Neural progenitor cell (in vitro differentiated cells): ENCODE data around the gene MAST1. TPM values are rescaled to one million over a fixed set of nuclear protein-coding genes. Genes with fewer than 3 reads are reported as not detected.

ENCODE experiments used
- DNase-seq: peaks from one replicate; pipeline ENCODE4 v3.0.0-alpha.2; 2016; ENCODE audit warnings: low spot score
- H2AFZ ChIP-seq: fragments of 200-600 bp; sonication (generic); replicated peaks from 2 replicates; pipeline ENCODE4 v1.6.1; 2016; ENCODE audit warnings: antibody characterized with exemption
- H3F3A ChIP-seq: fragments of 200-600 bp; sonication (generic); 2 replicates; pipeline ENCODE4 v1.6.1; 2016; ENCODE audit warnings: antibody characterized with exemption, low read depth
- H3K27ac ChIP-seq: fragments of 200-600 bp; sonication (generic); 2 replicates; pipeline ENCODE4 v1.5.1; 2016; ENCODE audit warnings: mild to moderate bottlenecking
- H3K27me3 ChIP-seq: fragments of 200-600 bp; sonication (generic); 2 replicates; pipeline ENCODE4 v1.6.1; 2016; ENCODE audit warnings: mild to moderate bottlenecking, moderate library complexity
- H3K36me3 ChIP-seq: fragments of 200-600 bp; sonication (generic); 2 replicates; pipeline ENCODE4 v1.5.1; 2016
- H3K4me1 ChIP-seq: fragments of 200-600 bp; sonication (generic); 2 replicates; pipeline ENCODE4 v1.6.1; 2016; ENCODE audit warnings: mixed run types
- H3K4me2 ChIP-seq: fragments of 200-600 bp; sonication (generic); 2 replicates; pipeline ENCODE4 v1.6.1; 2016
- H3K4me3 ChIP-seq: fragments of 200-600 bp; sonication (generic); 2 replicates; pipeline ENCODE4 v1.5.1; 2016
- H3K79me2 ChIP-seq: fragments of 200-600 bp; sonication (generic); 2 replicates; pipeline ENCODE4 v1.6.1; 2016; ENCODE audit warnings: low read depth
- H3K9ac ChIP-seq: fragments of 200-600 bp; sonication (generic); 2 replicates; pipeline ENCODE4 v1.6.1; 2016
- H3K9me3 ChIP-seq: fragments of 200-600 bp; sonication (generic); 2 replicates; pipeline ENCODE4 v1.5.1; 2016; ENCODE audit warnings: low read depth
- H4K20me1 ChIP-seq: fragments of 200-600 bp; sonication (generic); 2 replicates; pipeline ENCODE4 v1.6.1; 2016; ENCODE audit warnings: low read depth
- H3K27ac Mint-ChIP-seq: 3 replicates; pipeline ENCODE4 v1.8.0; 2021; ENCODE audit warnings: mixed read lengths
- H3K27me3 Mint-ChIP-seq: 2 replicates; pipeline ENCODE4 v1.8.0; 2022; ENCODE audit warnings: low read depth, mild to moderate bottlenecking, inconsistent platforms, moderate library complexity, mixed read lengths; ENCODE audit not compliant: insufficient read depth
- H3K36me3 Mint-ChIP-seq: 3 replicates; pipeline ENCODE4 v1.8.0; 2021; ENCODE audit warnings: mixed read lengths
- H3K4me1 Mint-ChIP-seq: 3 replicates; pipeline ENCODE4 v1.8.0; 2021; ENCODE audit warnings: mixed read lengths
- H3K4me3 Mint-ChIP-seq: 3 replicates; pipeline ENCODE4 v1.8.0; 2021; ENCODE audit warnings: mild to moderate bottlenecking, moderate library complexity, mixed read lengths
- H3K9me3 Mint-ChIP-seq: 3 replicates; pipeline ENCODE4 v1.8.0; 2020; ENCODE audit warnings: mixed read lengths
- EZH2 ChIP-seq: fragments of 200-600 bp; sonication (generic); IDR thresholded peaks from 2 replicates; pipeline ENCODE4 v1.6.1; 2017; ENCODE audit warnings: antibody characterized with exemption, mild to moderate bottlenecking, moderate library complexity
- EZH2phosphoT487 ChIP-seq: fragments of 200-600 bp; sonication (generic); IDR thresholded peaks from 2 replicates; pipeline ENCODE4 v1.6.1; 2017; ENCODE audit warnings: antibody characterized with exemption
- total RNA-seq: library from RNA; depleted of rRNA; stranded (reverse); fragments of >200 nt; gene quantifications from 2 replicates; pipeline ENCODE4 v1.2.3, GENCODE V29; 2015; ENCODE audit warnings: low replicate concordance
- TF ChIP-seq, protein P1 (sequence below): fragments of 200-600 bp; sonication (generic); IDR thresholded peaks from 2 replicates; pipeline ENCODE4 v1.5.1; 2017; ENCODE audit warnings: antibody characterized with exemption, mild to moderate bottlenecking

MAST1 gene
- total RNA-seq, 1 donor from 2014 or later = 8.3 TPM

DNA sequence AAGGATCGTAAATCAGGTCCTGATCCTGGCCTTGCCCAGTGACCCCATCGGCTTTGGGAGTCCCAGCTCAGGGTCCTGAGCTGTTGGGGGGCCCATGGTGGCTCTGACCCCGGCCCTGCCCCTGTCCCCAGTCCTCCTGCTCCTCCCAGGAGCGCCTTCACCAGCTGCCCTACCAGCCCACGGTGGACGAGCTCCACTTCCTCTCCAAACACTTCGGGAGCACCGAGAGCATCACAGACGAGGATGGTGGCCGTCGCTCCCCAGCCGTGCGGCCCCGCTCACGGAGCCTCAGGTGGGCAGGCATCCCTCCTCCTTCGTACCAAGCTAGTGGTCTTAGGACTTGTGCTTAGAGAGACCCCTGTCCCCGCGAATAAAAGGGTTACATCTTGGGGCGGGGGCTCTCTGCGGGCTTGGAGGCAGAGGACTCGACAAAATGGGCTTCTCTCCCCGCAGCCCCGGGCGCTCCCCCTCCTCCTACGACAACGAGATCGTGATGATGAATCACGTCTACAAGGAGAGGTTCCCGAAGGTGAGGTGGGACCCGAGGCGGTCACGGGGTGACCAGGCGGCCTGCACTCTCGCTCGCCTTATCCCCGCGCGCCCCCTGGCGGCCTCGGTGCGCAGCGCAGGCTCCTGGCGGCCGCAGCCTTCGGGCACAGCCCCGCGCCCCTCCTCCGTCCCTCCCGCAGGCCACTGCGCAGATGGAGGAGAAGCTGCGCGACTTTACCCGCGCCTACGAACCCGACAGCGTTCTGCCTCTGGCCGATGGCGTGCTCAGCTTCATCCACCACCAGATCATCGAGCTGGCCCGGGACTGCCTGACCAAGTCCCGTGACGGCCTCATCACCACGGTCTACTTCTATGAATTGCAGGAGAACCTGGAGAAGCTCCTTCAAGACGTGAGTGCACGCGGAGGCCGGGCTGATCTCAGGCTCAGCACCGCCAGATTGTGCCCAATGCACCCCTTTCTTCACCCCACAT lies 9.1 kb downstream of the MAST1 start:
- peak overlapping the region; percentile 58 for H3K4me3 Mint-ChIP-seq

DNA sequence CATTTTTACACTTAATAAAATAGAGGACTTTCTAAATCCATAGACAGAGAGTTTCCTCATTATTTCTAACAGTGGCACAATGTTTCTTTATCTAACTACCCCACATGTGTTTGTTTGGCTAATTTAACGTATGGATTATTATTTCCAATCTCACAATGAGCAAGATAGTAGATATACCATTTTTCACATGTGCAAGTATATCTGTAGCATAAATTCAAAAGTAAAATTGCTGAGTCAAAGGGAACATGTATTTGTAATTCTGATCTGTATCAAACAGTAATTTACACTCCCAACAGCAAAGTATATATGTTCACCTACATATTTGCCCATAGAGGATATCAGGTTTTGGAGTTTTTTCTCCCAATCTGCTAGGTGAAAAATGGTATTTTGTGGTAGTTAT lies 18.3 kb downstream of the MAST1 start:
- H3F3A ChIP-seq = peaks cover 3% of the 10 kb centered on the region
- Mint-ChIP-seq H3K4me3 (no peak overlapping the region), H3K27me3 (no peaks in the 10 kb centered on the region), H3K27ac (no peak overlapping the region), H3K36me3 (peaks cover 14% of the 10 kb centered on the region), H3K9me3 (no peaks in the 10 kb centered on the region), H3K4me1 (no peaks in the 10 kb centered on the region)
- DNase-seq = no peak
- no peaks in the 10 kb centered on the region for H3K4me1 ChIP-seq
- H3K4me3 ChIP-seq = no peak overlapping the region
- H3K36me3 ChIP-seq = no peaks in the 10 kb centered on the region
- H3K79me2 ChIP-seq = no peaks in the 10 kb centered on the region
- H3K9ac ChIP-seq = no peak overlapping the region
- H2AFZ ChIP-seq = no peak overlapping the region
- H4K20me1 ChIP-seq = no peaks in the 10 kb centered on the region
- H3K27ac ChIP-seq = no peak overlapping the region
- TF ChIP-seq, protein P1, sequence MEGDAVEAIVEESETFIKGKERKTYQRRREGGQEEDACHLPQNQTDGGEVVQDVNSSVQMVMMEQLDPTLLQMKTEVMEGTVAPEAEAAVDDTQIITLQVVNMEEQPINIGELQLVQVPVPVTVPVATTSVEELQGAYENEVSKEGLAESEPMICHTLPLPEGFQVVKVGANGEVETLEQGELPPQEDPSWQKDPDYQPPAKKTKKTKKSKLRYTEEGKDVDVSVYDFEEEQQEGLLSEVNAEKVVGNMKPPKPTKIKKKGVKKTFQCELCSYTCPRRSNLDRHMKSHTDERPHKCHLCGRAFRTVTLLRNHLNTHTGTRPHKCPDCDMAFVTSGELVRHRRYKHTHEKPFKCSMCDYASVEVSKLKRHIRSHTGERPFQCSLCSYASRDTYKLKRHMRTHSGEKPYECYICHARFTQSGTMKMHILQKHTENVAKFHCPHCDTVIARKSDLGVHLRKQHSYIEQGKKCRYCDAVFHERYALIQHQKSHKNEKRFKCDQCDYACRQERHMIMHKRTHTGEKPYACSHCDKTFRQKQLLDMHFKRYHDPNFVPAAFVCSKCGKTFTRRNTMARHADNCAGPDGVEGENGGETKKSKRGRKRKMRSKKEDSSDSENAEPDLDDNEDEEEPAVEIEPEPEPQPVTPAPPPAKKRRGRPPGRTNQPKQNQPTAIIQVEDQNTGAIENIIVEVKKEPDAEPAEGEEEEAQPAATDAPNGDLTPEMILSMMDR = no peak
- no peak for TF ChIP-seq EZH2phosphoT487
- TF ChIP-seq EZH2 = no peak
- H3K27me3 ChIP-seq = no peaks in the 10 kb centered on the region
- H3K9me3 ChIP-seq = no peaks in the 10 kb centered on the region
- no peak overlapping the region for H3K4me2 ChIP-seq

More for the DNA sequence above, 9.1 kb downstream of the MAST1 start:
- Histone ChIP-seq H3K4me3 (peak overlapping the region; percentile 14), H3K79me2 (no peaks in the 10 kb centered on the region), H3K27ac (no peak overlapping the region), H4K20me1 (peaks cover 4% of the 10 kb centered on the region), H3K4me2 (peak overlapping the region; percentile 69), H3K4me1 (no peaks in the 10 kb centered on the region), H3K36me3 (no peaks in the 10 kb centered on the region), H3K9me3 (no peaks in the 10 kb centered on the region), H2AFZ (peak overlapping the region; percentile 86), H3K9ac (no peak overlapping the region), H3F3A (peaks cover 15% of the 10 kb centered on the region), H3K27me3 (peaks cover 13% of the 10 kb centered on the region)
- peaks cover 2% of the 10 kb centered on the region for H3K36me3 Mint-ChIP-seq
- H3K27me3 Mint-ChIP-seq = peaks cover 9% of the 10 kb centered on the region
- TF ChIP-seq, protein P1 = peak; percentile 96
- TF ChIP-seq EZH2phosphoT487 = no peak
- DNase-seq = peak; percentile 92
- H3K9me3 Mint-ChIP-seq = no peaks in the 10 kb centered on the region
- peaks cover 7% of the 10 kb centered on the region for H3K4me1 Mint-ChIP-seq
- H3K27ac Mint-ChIP-seq = no peak overlapping the region

DNA sequence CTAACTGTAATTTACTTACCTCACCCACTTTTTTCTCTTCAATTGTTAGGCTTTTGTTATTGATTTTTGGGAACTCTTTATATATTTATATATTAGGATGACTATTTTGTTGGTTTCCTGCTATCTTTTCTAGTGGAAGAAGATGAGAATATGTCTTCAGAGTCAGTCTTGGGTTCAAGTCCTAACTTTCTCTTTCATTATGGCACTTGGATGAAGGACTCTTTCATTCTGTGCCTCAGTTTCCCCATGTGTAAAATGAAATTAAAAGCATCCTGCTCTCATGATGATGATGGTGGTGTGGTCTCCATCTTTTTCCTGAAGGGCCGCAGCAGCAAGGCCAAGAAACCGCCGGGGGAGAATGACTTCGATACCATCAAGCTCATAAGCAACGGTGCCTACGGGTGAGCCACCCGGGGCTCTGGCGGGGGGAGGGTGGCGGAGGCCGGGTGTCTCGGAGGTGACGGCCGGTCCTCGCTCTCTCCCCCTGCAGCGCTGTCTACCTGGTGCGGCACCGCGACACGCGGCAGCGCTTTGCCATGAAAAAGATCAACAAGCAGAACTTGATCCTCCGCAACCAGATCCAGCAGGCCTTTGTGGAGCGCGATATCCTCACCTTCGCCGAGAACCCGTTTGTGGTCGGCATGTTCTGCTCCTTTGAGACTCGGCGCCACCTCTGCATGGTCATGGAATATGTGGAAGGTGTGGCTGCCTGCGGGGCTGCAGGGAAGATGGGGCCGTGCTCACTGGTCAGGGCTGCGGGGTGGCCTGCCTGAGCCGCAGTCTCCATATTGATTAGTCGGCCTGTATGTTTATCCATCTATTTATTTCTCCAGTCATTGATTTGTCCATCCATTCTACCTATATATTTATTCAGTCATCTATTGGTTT lies 20.0 kb downstream of the MAST1 start:
- Histone ChIP-seq H3K27me3 (no peaks in the 10 kb centered on the region), H3K79me2 (no peaks in the 10 kb centered on the region), H3K9ac (no peak overlapping the region), H3K36me3 (no peaks in the 10 kb centered on the region), H3K27ac (no peak overlapping the region), H3F3A (peaks cover 3% of the 10 kb centered on the region), H3K4me2 (no peak overlapping the region), H2AFZ (no peak overlapping the region), H3K4me3 (no peak overlapping the region), H3K9me3 (no peaks in the 10 kb centered on the region), H4K20me1 (no peaks in the 10 kb centered on the region), H3K4me1 (no peaks in the 10 kb centered on the region)
- Mint-ChIP-seq H3K9me3 (no peaks in the 10 kb centered on the region), H3K27ac (no peak overlapping the region), H3K4me3 (no peak overlapping the region), H3K4me1 (no peaks in the 10 kb centered on the region), H3K36me3 (peaks cover 14% of the 10 kb centered on the region), H3K27me3 (no peaks in the 10 kb centered on the region)
- no peak for DNase-seq
- TF ChIP-seq EZH2 = no peak
- no peak for TF ChIP-seq EZH2phosphoT487
- TF ChIP-seq, protein P1 = no peak
